ENCODE measurements around the gene LRP2.
"Not testable (repeated sequence)": the region's sequence is repeated elsewhere in the genome, so short reads cannot be mapped to it uniquely, and the experiment has no call there.

LRP2 gene

DNA sequence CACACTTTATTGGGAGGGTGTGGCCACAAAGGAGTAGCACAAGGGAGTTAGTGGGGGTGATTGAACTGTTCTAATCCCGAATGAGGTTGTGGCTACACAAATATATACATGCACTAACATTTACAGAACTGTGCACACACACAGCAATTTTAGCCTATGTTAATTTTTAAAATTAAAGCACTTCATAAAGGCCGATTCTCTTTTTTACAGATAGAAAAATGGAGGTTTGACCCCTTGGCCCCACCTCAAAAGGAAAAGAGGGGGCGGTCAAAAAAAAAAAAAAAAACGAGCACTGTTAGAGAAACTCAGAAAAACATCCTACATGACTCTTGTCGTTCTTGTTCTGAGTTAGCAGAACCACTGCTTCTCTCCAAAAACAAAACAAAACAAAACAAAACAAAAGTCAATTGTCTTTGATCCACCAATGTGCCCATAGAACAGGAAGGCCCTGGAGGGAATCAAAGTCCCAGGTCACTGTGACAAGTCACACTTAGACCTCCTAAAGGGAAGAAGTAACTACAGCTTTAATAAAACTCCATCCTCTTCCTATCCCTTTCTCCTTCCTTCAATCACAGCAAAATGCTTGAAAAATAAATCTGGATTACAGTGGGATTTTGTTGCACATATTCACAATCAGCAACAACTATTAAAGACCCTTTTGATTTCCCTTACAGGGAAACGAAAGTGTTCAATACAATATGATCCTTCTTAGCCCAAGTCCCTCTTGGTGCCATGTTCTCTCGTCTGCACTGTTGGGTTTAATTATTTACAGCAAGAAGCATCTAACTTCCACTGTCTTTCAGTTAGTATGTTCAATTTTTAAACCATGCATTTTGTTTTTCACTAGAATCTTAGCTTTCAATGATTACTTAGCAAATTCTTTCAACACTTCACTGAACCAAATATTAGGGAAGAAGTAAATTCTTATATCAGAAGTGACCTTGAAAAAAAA is 16.6 kb downstream of the LRP2 start:
- no peak for DNase-seq

DNA sequence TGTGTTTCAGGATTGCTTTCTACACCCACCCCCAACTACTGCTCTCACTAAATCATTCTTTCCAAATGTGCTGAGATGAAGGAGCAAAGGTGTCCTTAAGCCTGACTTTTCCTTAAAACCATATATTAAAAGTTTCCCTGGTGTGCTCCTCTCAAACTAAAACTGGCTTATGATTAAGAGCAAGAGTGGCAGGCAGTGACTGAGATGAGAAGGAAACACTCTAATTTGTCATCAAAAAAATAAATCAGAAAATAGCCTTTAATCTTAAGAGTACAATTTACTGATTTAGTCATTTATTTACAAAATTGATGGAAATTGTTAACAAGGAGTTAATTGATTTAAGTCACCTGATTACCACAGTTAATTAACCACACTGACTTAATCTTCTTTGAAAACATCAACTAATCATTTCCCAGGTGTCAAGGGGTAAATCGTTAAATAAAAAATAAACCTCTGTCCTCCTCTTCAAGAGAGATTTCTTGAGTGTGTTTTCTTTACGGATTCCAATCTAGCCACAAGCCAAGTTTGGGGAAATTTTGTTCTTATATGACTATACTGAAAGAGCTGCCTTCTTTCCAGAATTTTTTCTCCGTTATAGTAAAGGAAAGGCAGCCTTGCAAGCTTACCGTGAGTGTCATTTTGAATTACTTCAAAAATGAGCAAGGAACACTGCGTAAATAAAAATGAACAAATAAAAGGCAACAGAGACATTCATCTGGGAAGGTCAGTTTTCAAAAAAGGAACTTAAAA is 17.4 kb downstream of the LRP2 start:
- no peak for DNase-seq

DNA sequence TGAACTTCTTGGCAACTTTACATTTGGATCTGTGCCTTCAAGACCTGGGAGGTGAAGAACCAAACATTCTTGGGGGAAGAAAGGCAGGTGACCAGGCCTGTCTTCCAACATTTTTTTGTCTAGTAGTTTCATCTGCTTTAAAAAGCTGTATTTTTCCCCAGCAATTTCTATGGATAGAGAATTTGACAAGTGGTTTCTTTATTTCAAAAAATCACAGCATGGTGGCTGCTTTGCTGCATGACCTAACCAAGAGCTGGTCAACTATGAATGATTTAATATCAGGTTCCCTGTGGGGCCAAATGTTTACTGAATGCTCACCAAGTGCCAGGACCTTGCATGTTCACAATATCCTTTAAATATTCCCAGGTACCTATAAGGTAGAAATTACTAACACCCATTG is 19.1 kb downstream of the LRP2 start:
- no peak for DNase-seq

DNA sequence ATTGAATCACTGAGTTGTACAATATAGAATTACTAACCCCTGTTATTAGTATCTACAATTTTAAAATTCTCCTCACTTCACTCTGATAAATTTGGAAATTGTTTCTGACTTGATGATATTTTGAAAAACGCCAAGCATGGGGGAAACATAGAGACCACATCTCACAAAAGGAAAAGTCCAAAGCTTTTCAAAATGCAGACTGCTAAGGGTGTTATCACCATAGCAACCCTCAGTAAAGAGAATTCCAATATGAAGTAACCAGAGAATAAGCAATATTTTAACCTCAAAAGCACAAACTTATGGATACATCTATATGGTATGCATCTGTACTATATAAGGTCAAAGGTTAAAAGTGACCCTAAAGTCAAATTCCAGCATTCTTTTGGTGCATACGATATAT is 22.7 kb downstream of the LRP2 start:
- DNase-seq: no peak

DNA sequence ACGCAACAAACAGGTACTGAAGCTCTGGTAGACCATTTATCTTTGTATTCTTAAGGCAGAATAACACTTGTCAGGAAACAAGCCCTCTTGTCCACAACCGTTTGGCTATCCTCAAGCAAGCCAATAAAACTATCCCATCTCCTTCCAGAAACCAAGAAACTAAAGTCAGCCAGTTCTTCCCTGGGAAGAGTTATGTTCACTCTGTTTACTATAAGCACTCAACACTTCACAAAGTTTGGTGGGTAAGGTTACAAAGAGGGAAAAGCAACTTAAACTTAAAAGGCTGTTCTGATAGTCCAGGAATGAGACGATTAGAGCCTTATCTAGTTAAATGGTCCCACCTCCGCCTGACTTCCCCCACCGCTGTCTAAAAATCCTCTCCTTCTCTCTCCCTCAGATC is 25.6 kb downstream of the LRP2 start:
- no peak for DNase-seq

DNA sequence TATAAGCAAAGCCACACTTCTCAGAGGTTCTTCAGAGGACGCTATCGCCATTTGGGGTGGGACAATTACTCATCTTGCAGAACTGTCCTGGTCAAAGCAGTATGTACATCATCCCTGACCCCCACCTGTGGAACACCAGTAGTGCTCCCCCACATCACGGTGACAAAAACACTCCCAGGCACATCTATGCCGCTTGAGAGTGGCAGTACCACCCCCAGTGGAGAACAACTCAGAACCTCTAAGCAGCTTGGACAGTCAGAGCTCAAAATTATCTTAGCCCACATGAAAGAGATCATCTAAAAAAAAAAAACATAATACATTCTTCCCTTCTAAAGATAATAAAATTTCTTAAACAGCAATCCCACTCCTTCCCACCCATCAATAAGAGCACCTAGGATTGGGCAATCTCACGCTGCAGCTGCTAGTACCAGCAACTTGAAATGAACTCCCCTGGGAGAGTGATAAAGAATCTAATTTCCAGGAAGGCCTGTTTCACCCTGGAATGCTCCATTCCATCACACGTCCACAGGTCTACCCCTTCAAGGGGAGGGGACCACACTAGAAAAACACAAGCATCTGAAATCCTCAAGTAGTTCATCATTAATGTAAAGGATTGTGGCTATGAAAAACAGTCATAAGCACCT is 31.7 kb downstream of the LRP2 start:
- DNase-seq: no peak

DNA sequence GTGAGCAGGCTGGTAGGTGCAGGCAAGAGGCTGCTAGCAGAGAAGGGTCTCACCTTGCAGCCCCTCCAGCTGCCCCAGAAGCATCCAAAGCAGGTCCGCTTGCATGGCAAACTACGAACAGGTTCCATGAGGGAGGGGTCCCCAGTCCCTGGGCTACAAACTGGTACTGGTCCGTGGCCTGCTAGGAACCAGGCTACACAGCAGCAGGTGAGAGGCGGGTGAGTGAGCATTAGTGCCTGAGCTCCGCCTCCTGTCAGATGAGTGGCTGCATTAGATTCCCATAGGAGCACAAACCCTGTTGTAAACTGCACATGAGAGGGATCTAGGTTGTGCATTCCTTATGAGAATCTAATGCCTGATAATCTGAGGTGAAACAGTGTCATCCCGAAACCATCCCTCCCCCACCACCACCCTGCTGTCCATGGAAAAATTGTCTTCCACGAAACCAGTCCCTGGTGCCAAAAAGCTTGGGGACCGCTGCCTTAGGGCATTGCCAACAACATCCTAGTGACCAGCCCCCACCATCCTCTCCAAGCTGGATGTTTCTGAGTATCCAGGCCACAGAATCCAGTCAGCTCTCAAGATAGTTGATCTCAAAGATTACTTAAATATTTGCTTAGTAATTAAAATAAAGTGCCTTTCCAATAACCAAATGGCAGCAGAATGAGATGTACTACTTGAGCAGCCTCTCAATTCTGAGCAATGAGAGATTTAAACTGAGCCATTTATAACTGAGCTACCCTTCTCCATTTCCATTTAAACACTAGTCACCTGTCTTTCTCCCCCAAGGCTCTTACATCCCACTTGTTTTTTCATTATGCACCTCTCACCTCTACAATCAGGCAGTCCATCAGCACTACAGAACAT is 32.4 kb downstream of the LRP2 start:
- no peak for DNase-seq

DNA sequence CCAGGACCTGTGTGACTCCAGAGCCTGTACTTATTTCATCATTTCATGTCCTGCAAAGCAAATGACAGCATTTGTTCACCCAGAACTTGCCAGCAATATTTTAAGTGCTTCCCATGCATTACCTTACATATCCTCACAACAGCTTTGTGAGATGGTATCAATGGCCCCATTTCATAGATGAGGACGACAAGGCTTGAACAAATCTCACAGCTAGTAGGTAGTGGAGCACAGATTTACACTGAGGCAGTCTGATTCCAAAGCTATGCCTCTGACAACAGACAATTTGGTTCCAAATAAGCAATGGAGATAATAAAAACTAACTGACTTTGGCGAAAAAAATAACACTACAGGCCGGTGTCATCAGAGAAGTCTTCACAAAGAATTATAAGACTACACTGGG is 33.5 kb downstream of the LRP2 start:
- DNase-seq: no peak

DNA sequence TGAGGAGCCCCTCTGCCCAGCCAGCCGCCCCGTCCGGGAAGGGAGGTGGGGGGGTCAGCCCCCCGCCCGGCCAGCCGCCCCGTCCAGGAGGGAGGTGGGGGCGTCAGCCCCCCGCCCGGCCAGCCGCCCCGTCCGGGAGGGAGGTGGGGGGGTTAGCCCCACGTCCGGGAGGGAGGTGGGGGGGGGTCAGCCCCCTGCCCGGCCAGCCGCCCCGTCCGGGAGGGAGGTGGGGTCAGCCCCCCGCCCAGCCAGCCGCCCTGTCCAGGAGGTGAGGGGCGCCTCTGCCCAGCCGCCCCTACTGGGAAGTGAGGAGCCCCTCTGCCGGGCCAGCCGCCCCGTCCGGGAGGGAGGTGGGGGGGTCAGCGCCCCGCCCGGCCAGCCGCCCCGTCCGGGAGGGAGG is 34.5 kb downstream of the LRP2 start:
- not testable (repeated sequence) for DNase-seq

DNA sequence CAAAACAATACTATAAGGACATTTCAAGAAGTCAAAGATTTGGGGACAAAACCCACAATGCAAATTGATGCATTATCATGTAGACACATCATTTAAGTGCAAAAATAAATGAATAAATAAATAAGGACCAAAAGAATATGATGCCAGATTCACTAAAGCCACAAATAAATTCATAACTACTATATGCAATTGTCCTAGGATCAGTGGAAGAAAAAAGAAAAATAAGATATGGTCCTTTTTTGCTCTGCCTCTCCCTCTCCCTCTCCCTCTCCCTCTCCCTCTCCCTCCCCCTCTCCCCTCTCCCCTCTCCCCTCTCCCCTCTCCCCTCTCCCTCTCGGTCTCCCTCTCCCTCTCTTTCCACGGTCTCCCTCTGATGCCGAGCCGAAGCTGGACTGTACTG is 36.4 kb downstream of the LRP2 start:
- not testable (repeated sequence) for DNase-seq

DNA sequence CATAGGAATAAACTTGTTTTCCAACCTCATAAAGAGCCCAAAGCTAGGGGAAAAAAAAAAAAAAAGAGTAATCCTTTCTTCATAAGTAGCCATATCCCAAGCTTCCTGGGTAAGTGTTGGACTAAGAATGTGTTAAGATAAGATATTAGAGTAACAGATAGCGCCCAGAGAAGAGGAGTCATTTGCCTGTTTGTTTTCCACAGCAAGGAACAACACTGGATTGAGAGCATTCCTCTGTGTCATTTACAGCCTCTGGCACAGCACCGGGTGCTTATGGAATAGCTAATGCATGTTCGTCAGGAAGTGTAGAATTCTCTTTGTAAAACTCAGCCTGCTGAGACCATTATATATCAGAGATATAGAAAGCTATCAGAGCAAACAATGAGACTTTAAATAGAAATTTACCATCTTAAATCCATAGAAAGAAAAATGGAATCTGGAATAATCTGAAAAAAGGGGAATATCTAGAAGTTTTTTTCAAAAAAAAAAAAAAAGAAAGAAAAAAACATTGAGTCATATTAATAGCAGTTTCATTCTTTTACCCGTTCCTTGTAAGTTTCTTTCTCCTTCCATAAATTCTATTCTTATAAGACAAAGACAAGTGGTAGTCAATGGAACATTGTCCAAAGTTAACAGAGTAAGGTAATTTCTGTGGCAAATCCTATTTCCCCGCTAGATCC is 37.6 kb downstream of the LRP2 start:
- DNase-seq: no peak

DNA sequence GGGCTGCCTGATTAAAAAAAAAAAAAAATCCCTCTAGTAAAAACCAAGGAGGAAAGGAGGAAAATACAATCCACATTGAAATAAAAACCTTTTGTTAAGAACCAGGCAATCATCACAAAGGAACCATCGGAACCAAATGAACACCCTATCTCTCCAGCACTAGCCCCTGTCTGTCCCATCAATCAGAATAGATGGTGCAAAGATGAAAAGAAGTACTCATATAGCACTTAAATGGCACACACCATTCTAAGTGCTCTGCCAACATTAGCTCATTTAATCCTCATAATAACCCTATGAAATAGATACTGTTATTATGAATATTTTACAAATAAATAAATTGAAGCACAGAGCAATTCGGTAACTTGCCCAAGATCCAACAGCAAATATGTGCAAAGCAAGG is 38.5 kb downstream of the LRP2 start:
- DNase-seq: no peak

DNA sequence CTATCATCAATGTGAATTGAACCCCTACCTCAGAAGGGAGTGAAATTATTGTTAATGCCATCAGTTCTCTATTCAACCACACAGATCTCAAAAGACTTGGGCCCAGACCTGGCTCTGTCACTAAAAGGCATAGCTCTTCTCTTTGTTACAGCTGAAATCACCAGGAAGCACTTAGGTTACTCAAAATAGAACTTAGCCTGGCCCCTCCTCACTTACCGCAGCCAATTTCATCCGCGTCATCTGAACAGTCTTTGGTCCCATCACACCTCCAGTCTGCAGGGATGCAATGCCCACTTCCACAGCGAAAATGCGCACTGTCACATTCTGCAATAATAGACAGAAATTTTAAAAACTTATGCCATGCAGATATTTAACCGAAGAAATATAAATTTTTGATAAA is 41.8 kb downstream of the LRP2 start:
- no peak for DNase-seq

DNA sequence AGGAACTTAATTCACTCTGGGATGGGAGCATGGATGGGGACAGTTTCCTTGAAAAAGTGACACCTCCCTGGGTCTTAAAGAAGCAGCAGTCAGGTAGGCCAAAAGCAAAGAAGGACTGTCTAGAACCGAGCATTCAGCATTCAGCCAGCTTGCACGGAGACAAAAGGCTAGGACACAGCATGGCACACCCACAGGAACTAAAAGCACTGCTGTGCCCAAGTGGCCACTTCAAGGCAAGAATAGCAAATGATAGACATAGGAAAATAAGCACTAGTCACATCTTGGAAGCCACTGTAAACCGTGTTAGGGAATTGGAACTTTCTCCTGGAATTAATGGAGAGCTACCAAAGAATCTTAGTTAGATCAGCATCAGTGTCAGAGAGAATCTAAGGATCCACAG is 47.0 kb downstream of the LRP2 start:
- no peak for DNase-seq

DNA sequence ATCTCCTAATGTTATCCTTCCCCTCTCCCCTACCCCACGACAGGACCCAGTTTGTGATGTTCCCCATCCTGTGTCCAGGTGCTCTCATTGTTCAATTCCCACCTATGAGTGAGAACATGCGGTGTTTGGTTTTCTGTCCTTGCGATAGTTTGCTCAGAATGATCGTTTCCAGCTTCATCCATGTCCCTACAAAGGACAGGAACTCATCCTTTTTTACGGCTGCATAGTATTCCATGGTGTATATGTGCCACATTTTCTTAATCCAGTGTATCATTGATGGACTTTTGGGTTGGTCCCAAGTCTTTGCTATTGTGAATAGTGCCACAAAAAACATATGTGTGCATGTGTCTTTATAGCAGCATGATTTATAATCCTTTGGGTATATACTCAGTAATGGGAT is 54.0 kb downstream of the LRP2 start:
- DNase-seq: not testable (repeated sequence)

DNA sequence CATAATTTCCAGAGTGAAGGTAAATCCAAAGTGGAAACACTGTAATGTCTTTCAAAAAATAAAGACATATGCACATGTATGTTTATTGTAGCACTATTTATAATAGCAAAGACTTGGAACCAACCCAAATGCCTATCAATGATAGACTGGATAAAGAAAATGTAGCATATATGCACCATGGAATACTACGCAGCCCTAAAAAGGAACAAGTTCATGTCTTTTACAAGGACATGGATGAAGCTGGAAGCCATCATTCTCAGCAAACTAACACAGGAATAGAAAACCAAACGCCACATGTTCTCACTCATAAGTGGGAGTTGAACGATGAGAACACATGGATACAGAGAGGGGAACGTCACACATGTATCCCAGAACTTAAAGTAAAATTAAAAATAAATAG is 57.6 kb downstream of the LRP2 start:
- DNase-seq: not testable (repeated sequence)

DNA sequence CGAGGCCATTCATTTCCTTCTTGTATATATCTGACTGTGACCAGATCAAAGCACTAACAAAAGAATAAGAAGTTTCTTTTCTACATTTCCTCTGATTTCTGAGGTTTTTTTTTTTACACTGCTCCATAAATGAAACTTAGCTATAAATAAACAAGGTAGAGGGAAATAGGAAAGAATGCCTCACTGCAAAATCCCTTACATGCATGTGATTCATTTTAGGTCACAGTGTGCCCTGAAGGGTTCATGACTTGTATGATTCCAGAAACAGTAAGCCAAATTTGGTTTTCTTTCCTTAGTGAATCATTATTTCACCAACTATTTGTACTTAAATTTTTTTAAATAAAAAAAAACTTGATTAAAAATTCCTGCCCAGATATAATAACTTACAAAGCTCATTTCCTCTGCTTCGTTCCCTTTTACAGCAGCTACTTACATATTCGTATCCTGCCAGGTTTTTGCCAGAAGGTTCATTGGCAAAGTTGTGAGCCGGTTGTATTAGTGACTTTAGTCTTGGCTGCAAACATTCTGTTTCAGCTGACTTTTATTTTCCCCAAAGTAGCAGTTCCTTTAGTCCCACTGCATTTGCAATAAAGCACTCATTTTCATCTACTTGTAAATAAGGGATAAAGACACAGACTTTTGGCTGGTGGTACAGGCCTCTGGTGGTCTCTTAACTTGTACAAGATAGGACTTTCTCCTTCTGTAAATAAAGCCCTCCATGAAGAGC is 58.6 kb downstream of the LRP2 start:
- DNase-seq: no peak

DNA sequence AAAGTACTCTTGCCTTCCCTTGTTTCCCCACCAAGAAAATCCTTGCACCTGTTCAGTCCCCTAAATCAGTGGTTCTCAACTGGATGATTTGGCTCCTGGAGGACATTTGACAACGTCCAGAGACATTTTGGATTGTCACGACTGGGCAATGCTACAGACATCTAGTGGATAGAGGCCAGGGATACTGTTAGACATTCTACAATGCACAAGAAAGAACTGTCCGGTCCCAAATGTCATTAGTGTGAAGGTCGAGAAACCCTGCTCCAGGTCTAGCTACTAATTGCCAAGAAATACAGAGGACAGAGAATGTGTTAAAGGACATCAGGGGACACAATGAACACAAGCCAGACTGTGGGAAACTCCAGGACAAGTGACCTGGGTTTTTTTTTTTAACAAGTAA is 60.0 kb downstream of the LRP2 start:
- DNase-seq: no peak

DNA sequence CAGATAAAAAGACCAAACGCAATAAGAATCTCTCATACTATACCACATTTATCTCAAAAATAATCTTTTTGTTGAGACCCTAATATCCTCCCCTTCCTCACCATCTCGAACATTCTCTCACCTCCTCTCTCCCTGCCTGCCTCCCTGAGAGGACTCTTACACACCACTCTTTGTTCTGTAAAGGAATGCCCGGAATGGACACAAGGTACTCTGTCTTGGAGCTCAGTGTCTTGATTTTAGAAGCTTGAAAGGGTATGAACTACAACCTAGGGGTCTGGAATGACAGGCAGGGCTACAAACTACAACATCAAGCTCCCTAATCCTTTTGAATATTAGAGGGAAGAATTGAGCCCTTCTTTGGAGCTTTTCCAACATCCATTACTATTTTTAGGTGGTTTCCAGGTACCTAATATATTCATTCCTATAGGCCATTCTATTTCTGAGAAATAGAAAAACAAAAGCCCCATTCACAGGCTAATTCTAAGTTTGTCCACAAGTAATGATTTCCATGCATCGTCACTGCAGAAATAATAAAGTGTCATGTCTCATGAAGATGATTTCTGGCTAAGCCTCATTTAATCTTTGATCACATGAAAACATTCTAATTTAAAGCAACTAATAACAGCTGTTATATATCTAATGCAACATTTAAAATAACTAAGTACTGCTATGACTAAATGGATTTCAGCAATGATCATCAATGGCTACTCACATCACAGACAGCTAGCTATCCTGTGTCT is 60.6 kb downstream of the LRP2 start:
- no peak for DNase-seq

DNA sequence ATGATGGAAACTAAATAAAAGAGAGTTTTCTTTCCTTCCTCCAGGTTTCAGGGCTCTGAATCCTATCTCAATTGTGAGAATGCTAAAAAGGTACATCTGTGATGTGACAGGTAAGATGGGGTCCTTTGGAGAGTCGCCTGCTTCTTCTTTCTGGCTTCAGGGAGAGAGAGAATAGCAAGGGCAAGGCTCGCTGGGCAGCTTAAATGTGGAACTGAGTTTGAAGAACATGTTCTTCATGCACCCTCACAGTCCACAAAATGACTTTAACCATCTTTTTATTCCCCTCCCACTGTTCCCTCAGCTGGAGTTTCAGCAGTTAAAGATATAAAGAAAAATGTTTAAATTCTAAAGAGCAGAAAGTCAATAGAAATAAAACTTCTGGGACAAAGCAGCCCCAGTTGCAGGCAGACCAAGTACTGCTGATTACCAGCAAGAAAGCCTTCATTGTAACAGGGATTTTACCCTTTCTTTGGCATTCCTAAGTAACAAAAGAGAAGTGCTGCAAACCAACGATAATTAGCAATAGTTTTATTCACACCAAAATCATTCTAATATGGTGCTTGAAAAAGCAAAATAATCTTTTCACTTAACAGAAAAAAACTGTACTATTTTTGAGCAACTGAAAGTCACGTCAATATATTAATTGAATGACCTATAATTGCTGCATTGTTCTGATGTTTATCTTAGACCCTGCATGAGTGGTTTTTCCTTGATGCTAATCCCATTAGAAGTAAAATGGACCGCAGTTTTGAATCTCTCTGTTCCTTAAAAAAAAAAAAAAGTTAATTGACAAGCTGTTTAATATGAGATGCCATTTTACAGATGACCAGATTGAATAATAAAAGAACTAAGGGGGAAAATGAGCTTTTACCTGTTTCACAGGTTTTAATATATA is 61.5 kb downstream of the LRP2 start:
- no peak for DNase-seq

Measured in CD4-positive, alpha-beta T cell treated with Interleukin-10 for 1 hour (primary cell).